ENCODE data around the gene PCDHA8. TPM values are rescaled to one million over a fixed set of nuclear protein-coding genes. Genes with fewer than 3 reads are reported as not detected.
A peak's percentile ranks its signal among the peaks of the same experiment; 100 is the strongest.

PCDHA8 gene
- total RNA-seq, 1 donor: 0.36 TPM

- H3K9me3 ChIP-seq (ENCODE audit: low read depth, low read length): no peaks in the 10 kb centered on the region
- H2AFZ ChIP-seq (ENCODE audit: low read length): no peak within 1 kb of the TSS
- no peaks in the 10 kb centered on the region for H4K20me1 ChIP-seq (ENCODE audit: insufficient read depth, low read length)
- peak; percentile 5 for TF ChIP-seq CTCF (IDR thresholded peaks at IDR 0.05; ENCODE audit: extremely low read depth, low read depth, low read length)
- H3K27ac ChIP-seq (ENCODE audit: low read depth, low read length): no peak within 1 kb of the TSS
- DNase-seq (ENCODE audit: insufficient read length, low spot score, missing footprints): no peak
- H3K36me3 ChIP-seq (ENCODE audit: insufficient read depth, low read length): no peaks in the 10 kb centered on the region
- H3K79me2 ChIP-seq (ENCODE audit: insufficient read depth, low read length): no peaks in the 10 kb centered on the region
- H3K4me1 ChIP-seq (ENCODE audit: insufficient read depth, low read length): no peaks in the 10 kb centered on the region
- H3K27me3 ChIP-seq (ENCODE audit: insufficient read depth, low read length): no peaks in the 10 kb centered on the region
- H3K4me3 ChIP-seq (ENCODE audit: insufficient read depth, low read length): no peak within 1 kb of the TSS
- no peak within 1 kb of the TSS for H3K4me2 ChIP-seq (ENCODE audit: insufficient read depth, low read length)
Observed at GRCh38 chr5:140855772-140856674, 15.0 kb downstream of the PCDHA8 start, which contains the start of gene PCDHA10. PCDHA10 (plus strand) TSS chr5:140855897; CDS start chr5:140856049, 152 bp downstream.

DNA sequence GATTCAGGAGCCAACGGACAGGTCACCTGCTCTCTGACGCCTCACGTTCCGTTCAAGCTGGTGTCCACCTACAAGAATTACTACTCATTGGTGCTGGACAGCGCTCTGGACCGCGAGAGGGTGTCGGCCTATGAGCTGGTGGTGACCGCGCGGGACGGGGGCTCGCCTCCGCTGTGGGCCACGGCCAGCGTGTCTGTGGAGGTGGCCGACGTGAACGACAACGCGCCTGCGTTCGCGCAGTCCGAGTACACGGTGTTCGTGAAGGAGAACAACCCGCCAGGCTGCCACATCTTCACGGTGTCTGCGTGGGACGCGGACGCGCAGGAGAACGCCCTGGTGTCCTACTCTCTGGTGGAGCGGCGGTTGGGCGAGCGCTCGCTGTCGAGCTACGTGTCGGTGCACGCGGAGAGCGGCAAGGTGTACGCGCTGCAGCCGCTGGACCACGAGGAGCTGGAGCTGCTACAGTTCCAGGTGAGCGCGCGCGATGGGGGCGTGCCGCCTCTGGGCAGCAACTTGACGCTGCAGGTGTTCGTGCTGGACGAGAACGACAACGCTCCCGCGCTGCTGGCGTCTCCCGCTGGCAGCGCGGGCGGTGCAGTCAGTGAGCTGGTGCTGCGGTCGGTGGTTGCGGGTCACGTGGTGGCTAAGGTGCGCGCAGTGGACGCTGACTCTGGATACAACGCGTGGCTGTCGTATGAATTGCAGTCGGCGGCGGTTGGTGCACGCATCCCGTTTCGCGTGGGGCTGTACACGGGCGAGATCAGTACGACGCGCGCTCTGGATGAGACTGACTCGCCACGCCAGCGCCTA lies 16.4 kb downstream of the PCDHA8 start:
- Histone ChIP-seq H3K27ac (ENCODE audit: low read depth, low read length) (no peak overlapping the region), H3K36me3 (ENCODE audit: insufficient read depth, low read length) (no peaks in the 10 kb centered on the region), H3K4me1 (ENCODE audit: insufficient read depth, low read length) (no peaks in the 10 kb centered on the region), H3K4me3 (ENCODE audit: insufficient read depth, low read length) (no peak overlapping the region), H3K27me3 (ENCODE audit: insufficient read depth, low read length) (no peaks in the 10 kb centered on the region), H3K4me2 (ENCODE audit: insufficient read depth, low read length) (no peak overlapping the region), H4K20me1 (ENCODE audit: insufficient read depth, low read length) (no peaks in the 10 kb centered on the region), H3K9me3 (ENCODE audit: low read depth, low read length) (no peaks in the 10 kb centered on the region), H2AFZ (ENCODE audit: low read length) (no peak overlapping the region), H3K79me2 (ENCODE audit: insufficient read depth, low read length) (no peaks in the 10 kb centered on the region)
- DNase-seq (ENCODE audit: insufficient read length, low spot score, missing footprints): no peak
- no peak for TF ChIP-seq CTCF (IDR thresholded peaks at IDR 0.05; ENCODE audit: extremely low read depth, low read depth, low read length)

GRCh38 chr5:140857987-140858240 lies 16.9 kb downstream of the PCDHA8 start:
- no peaks in the 10 kb centered on the region for H3K79me2 ChIP-seq (ENCODE audit: insufficient read depth, low read length)

More at GRCh38 chr5:140857987-140858240, 16.9 kb downstream of the PCDHA8 start:
- TF ChIP-seq CTCF (IDR thresholded peaks at IDR 0.05; ENCODE audit: extremely low read depth, low read depth, low read length): no peak
- H3K4me2 ChIP-seq (ENCODE audit: insufficient read depth, low read length): no peak overlapping the region
- no peak overlapping the region for H3K27ac ChIP-seq (ENCODE audit: low read depth, low read length)
- no peak overlapping the region for H2AFZ ChIP-seq (ENCODE audit: low read length)
- DNase-seq (ENCODE audit: insufficient read length, low spot score, missing footprints): no peak
- no peaks in the 10 kb centered on the region for H3K9me3 ChIP-seq (ENCODE audit: low read depth, low read length)
- H4K20me1 ChIP-seq (ENCODE audit: insufficient read depth, low read length): no peaks in the 10 kb centered on the region
- no peaks in the 10 kb centered on the region for H3K36me3 ChIP-seq (ENCODE audit: insufficient read depth, low read length)
- H3K27me3 ChIP-seq (ENCODE audit: insufficient read depth, low read length): no peaks in the 10 kb centered on the region
- H3K4me1 ChIP-seq (ENCODE audit: insufficient read depth, low read length): no peaks in the 10 kb centered on the region
- no peak overlapping the region for H3K4me3 ChIP-seq (ENCODE audit: insufficient read depth, low read length)

All from osteoblast (primary cell).